Hematopoietic multipotent progenitor cell treated with erythropoietin and hydrocortisone succinate and interleukin-3 and kit ligand, for 15 days (in vitro differentiated cells): ENCODE measurements around the gene LY6G5C.

Experiments
- DNase-seq: peaks from one replicate; pipeline ENCODE4 v3.0.0-alpha.2; 2015; ENCODE audit warnings: low spot score

The LY6G5C gene

GRCh38 chr6:31639449-31639861 lies 41.4 kb downstream of the LY6G5C start:
- no peak for DNase-seq

- DNase-seq: no peak
Measured at GRCh38 chr6:31639043-31639442, 41.8 kb downstream of the LY6G5C start.

- DNase-seq: no peak
Measured at GRCh38 chr6:31636698-31637596, 43.9 kb downstream of the LY6G5C start.

DNA sequence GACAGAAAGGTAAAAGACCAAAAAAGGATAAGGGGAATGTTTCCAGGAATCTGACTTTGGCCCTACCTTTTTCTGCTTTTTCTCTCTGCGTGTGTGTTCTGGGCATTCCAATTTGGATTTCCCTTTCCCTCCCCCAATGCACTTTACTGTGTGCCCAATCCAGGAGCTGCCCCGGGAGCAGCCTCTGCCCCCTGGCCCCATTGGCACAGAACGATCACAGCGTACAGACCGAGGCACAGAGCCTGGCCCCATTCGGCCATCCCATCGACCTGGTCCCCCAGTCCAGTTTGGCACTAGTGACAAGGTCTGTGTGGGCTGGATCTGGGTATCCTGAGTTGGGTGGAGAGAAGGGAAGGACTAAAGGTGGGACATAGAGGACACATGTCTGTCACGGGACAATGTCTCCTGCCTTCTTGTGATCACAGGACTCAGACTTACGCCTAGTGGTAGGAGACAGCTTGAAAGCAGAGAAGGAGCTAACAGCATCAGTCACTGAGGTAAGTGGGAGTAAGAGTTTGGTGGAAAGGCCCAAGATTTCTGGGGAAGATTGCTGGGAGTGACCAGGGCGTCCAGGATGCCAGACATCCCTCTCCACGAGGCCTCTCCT lies 45.8 kb downstream of the LY6G5C start:
- DNase-seq: no peak

DNA sequence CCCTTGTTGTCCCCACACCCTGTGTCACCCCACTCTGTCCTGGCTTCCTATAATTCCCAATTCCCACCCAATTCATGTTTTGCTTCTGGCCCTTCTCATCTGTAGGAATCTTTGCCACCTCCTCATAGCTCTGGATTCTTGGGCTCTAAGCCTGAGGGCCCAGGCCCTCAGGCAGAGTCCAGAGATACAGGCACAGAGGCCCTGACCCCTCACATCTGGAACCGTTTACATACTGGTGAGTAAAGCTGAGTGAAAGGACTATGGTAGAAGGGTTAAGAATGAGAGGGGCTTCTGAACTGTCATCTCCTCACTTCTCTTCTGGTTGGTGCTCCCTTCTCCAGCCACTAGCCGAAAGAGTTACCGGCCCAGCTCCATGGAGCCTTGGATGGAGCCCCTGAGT lies 46.7 kb downstream of the LY6G5C start:
- DNase-seq: no peak

DNA sequence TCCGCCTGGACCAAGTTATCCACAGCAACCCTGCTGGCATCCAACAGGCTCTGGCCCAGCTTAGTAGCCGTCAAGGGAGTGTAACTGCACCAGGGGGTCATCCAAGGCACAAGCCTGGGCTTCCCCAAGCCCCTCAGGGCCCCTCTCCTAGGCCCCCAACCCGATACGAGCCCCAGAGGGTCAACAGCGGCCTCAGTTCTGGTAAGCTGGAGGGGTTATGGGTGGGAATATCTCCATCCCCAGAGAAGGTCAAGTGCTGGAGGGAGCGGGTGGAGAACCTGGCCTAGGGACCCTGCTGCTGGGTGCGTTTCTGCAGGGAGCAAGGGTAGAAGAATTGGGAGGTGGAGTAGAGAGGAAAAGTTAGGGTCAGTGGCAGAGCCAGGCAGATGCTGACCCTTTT lies 47.4 kb downstream of the LY6G5C start:
- DNase-seq: no peak

GRCh38 chr6:31632279-31632946 lies 48.5 kb downstream of the LY6G5C start:
- DNase-seq: no peak

GRCh38 chr6:31631681-31632278 lies 49.1 kb downstream of the LY6G5C start:
- DNase-seq: no peak

- DNase-seq: no peak
Measured at GRCh38 chr6:31631209-31631608, 49.7 kb downstream of the LY6G5C start.

DNA sequence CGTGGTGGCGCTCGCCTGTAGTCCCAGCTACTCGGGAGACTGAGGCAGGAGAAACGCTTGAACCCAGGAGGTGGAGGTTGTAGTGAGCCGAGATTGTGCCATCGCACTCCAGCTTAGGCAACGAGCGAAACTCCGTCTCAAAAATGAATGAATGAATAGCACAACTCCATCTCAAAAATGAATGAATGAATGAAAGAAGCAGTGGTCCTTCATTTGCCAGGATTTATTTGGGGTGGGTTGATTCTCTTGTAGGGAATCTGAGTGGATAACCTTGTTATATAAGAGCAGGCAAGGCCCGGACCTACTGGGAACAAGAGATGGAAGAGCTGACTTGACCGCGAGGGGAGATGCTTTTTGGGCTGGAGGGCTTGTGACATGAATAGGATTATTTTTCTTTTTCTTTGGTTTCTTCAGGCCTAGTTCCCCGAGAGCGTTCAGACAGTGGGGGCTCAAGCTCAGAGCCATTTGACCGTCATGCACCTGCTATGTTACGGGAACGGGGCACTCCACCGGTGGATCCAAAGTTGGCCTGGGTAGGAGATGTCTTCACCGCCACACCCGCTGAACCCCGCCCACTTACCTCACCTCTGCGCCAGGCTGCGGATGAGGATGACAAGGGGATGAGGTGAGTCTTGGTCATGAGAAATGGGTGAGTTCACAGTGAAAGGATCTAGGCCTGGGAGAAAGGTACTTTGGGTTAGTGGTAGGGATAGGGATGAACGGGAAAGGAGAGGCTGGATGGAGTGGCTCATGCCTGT lies 50.5 kb downstream of the LY6G5C start:
- no peak for DNase-seq

DNA sequence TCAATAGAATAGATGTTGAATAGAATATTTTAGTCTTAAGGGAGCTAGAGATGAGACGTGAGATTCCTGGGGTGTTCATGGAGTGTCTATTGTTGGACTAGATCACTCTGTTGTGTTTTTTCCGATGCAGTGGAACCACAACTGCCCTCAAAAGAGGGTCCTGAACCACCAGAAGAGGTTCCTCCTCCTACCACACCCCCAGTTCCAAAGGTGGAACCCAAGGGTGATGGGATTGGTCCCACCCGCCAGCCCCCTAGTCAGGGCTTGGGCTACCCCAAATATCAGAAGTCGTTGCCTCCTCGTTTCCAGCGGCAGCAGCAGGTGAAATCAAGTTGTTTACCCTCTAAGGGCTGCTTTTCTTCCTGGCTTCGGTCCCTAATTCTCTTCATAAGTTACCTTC lies 51.9 kb downstream of the LY6G5C start:
- DNase-seq: no peak

GRCh38 chr6:31627690-31628287 lies 53.1 kb downstream of the LY6G5C start:
- no peak for DNase-seq

GRCh38 chr6:31626952-31627351 lies 53.9 kb downstream of the LY6G5C start:
- DNase-seq: no peak
